HepG2 (cell line): Measurements from ENCODE around the gene TBCD. TPM values are rescaled to one million over a fixed set of nuclear protein-coding genes. Genes with fewer than 3 reads are reported as not detected.

Experiments used
- ARHGAP35 ChIP-seq: sonication (generic); formaldehyde crosslinking; IDR thresholded peaks from 2 replicates; pipeline ENCODE4 v1.9.0; 2022; ENCODE audit warnings: mild to moderate bottlenecking, inconsistent platforms, moderate library complexity, missing genetic modification reagents, borderline replicate concordance
- DMAP1 ChIP-seq: IDR thresholded peaks from 2 replicates; pipeline ENCODE4 v1.6.1; 2016
- EEA1 ChIP-seq: sonication (generic); formaldehyde crosslinking; IDR thresholded peaks from 2 replicates; pipeline ENCODE4 v1.5.1; 2020; ENCODE audit warnings: mild to moderate bottlenecking, missing genetic modification reagents, borderline replicate concordance
- EP300 ChIP-seq, 3 experiments: sonication (generic) in 1 of 3; formaldehyde crosslinking in 1 of 3; IDR thresholded peaks; 2 replicates each; pipeline versions ENCODE4 v1.5.1 to v1.6.1; 2011 to 2020; ENCODE audit warnings: low read depth in 2 of 3, low read length in 2 of 3, borderline replicate concordance in 1 of 3, improper control_type of control experiment in 1 of 3, mild to moderate bottlenecking in 1 of 3, missing genetic modification reagents in 1 of 3, moderate library complexity in 1 of 3
- FOXK1 ChIP-seq: sonication (generic); formaldehyde crosslinking; IDR thresholded peaks from 2 replicates; pipeline ENCODE4 v1.4.0; 2020; ENCODE audit warnings: low read depth, missing genetic modification reagents, borderline replicate concordance
- HMGA1 ChIP-seq: sonication (generic); formaldehyde crosslinking; conservative IDR thresholded peaks from 2 replicates; pipeline ENCODE4 v1.4.0; 2020; ENCODE audit warnings: missing genetic modification reagents
- MED8 ChIP-seq: sonication (generic); formaldehyde crosslinking; IDR thresholded peaks from 2 replicates; pipeline ENCODE4 v1.8.1; 2023; ENCODE audit warnings: mild to moderate bottlenecking, missing genetic modification reagents; ENCODE audit not compliant: insufficient replicate concordance
- NCOR1 ChIP-seq: fragments of 200-600 bp; sonication (generic); IDR thresholded peaks from 2 replicates; pipeline ENCODE4 v1.7.0; 2017; ENCODE audit warnings: antibody characterized with exemption, low read length, borderline replicate concordance
- RBFOX2 ChIP-seq: fragments of 200-400 bp; formaldehyde crosslinking; IDR thresholded peaks from 2 replicates; pipeline ENCODE4 v1.6.1; 2017; ENCODE audit warnings: low read depth, mild to moderate bottlenecking, low read length
- RFXANK ChIP-seq: IDR thresholded peaks from 2 replicates; pipeline ENCODE4 v1.6.1; 2016
- SP2 ChIP-seq: sonication (generic); formaldehyde crosslinking; IDR thresholded peaks from 2 replicates; pipeline ENCODE4 v1.5.1; 2020; ENCODE audit warnings: mild to moderate bottlenecking, missing genetic modification reagents
- THAP11 ChIP-seq: IDR thresholded peaks from 2 replicates; pipeline ENCODE4 v1.6.1; 2016; ENCODE audit warnings: missing biosample characterization, missing genetic modification reagents
- ZMAT3 ChIP-seq: sonication (generic); formaldehyde crosslinking; conservative IDR thresholded peaks from 2 replicates; pipeline ENCODE4 v1.7.0; 2021; ENCODE audit warnings: missing genetic modification reagents
- ZNF263 ChIP-seq: sonication (generic); formaldehyde crosslinking; IDR thresholded peaks from 2 replicates; pipeline ENCODE4 v1.4.0; 2020; ENCODE audit warnings: missing genetic modification reagents
- ZNF30 ChIP-seq: sonication (generic); formaldehyde crosslinking; IDR thresholded peaks from 2 replicates; pipeline ENCODE4 v1.5.0; 2020; ENCODE audit warnings: mild to moderate bottlenecking, missing genetic modification reagents
- ZNF546 ChIP-seq: sonication (generic); formaldehyde crosslinking; conservative IDR thresholded peaks from 2 replicates; pipeline ENCODE4 v1.8.1; 2023; ENCODE audit warnings: mild to moderate bottlenecking, missing genetic modification reagents
- ZNF556 ChIP-seq: sonication (generic); formaldehyde crosslinking; IDR thresholded peaks from 2 replicates; pipeline ENCODE4 v1.4.0; 2020; ENCODE audit warnings: mild to moderate bottlenecking, missing genetic modification reagents, borderline replicate concordance
- ZNF570 ChIP-seq: sonication (generic); formaldehyde crosslinking; IDR thresholded peaks from 2 replicates; pipeline ENCODE4 v1.4.0; 2020; ENCODE audit warnings: mild to moderate bottlenecking, missing genetic modification reagents, borderline replicate concordance
- ZNF678 ChIP-seq: sonication (generic); formaldehyde crosslinking; IDR thresholded peaks from 2 replicates; pipeline ENCODE4 v1.4.0; 2020; ENCODE audit warnings: mild to moderate bottlenecking, missing genetic modification reagents
- ZNF737 ChIP-seq: sonication (generic); formaldehyde crosslinking; IDR thresholded peaks from 2 replicates; pipeline ENCODE4 v1.5.0; 2020; ENCODE audit warnings: missing genetic modification reagents, mild to moderate bottlenecking, borderline replicate concordance
- polyA plus RNA-seq, 8 experiments: library from polyadenylated mRNA; depleted of rRNA in 3 of 8; stranded (reverse) in 7 of 8; unstranded in 1 of 8; fragments of >200 nt; fragmentation: Illumina TruSeq in 4 of 8; extraction: Trizol in 4 of 8; gene quantifications; 2 replicates each; pipeline versions ENCODE4 v1.2.1 to v1.2.3, GENCODE V29; 2011 to 2016; ENCODE audit warnings: low read depth in 4 of 8, missing spikeins in 1 of 8, mixed read lengths in 1 of 8; ENCODE audit not compliant: insufficient read depth in 1 of 8
- total RNA-seq, 5 experiments: library from RNA; depleted of rRNA; stranded (reverse); fragments of >200 nt; fragmentation: Illumina TruSeq; extraction: Trizol; gene quantifications; 2 replicates each; pipeline ENCODE4 v1.2.3, GENCODE V29; 2016; ENCODE audit warnings: low read depth in 1 of 5
- TF ChIP-seq, protein P1 (sequence below): sonication (generic); formaldehyde crosslinking; IDR thresholded peaks from 2 replicates; pipeline ENCODE4 v1.5.1; 2020; ENCODE audit warnings: missing genetic modification reagents, mild to moderate bottlenecking, borderline replicate concordance
- TF ChIP-seq, protein P2 (sequence below): sonication (generic); formaldehyde crosslinking; IDR thresholded peaks from 2 replicates; pipeline ENCODE4 v1.5.0; 2020; ENCODE audit warnings: mild to moderate bottlenecking, missing genetic modification reagents, moderate library complexity
- TF ChIP-seq, protein P3 (sequence below): sonication (generic); formaldehyde crosslinking; IDR thresholded peaks from 2 replicates; pipeline ENCODE4 v1.4.0; 2020; ENCODE audit warnings: mild to moderate bottlenecking, missing genetic modification reagents
- TF ChIP-seq, protein P4 (sequence below): IDR thresholded peaks from 2 replicates; pipeline ENCODE4 v1.6.1; 2012; ENCODE audit warnings: low read length, improper control_type of control experiment

TBCD gene
- total and polyA plus RNA-seq, 2 of the 13 experiments (the other 11 are each of a cell fraction or from before 2014, with no cell fraction given), result 33.9 to 54.8 TPM

DNA sequence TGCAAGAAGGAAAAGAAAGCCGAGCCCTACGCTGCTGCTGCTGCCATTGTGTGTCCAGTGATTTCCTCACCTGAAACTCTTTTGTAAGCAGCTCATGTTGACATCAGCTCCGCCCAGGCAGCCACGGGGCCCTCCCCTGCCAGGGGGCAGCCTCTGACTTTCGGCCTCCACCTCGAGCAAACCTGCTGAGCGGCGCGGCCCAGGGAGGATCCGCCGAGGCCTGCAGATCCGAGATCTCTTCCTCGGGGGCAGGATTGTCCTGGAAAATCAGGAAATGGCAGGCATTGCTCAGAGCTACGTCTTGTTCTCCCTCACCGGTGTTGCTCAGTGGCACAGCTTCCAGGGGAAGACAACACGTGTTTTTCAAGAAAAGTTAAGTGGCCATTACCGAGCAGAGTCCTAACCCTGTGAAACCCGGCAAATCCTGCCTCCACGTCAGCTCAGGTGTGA lies 123.6 kb downstream of the TBCD start (continued):
- no peak for TF ChIP-seq ZNF30
- no peak for TF ChIP-seq NCOR1
- TF ChIP-seq RFXANK (CRISPR knock-in tag), result no peak
- TF ChIP-seq SP2 (CRISPR knock-in tag), result no peak
- no peak for TF ChIP-seq ZNF737 (CRISPR knock-in tag)
- no peak for TF ChIP-seq ARHGAP35 (CRISPR knock-in tag)
- TF ChIP-seq HMGA1 (CRISPR knock-in tag), result no peak
- peak; percentile 53; the same call in 1 of the 2 replicates for TF ChIP-seq ZNF556
- TF ChIP-seq ZNF570 (CRISPR knock-in tag), result no peak
- TF ChIP-seq FOXK1 (CRISPR knock-in tag), result no peak
- TF ChIP-seq, protein P1, sequence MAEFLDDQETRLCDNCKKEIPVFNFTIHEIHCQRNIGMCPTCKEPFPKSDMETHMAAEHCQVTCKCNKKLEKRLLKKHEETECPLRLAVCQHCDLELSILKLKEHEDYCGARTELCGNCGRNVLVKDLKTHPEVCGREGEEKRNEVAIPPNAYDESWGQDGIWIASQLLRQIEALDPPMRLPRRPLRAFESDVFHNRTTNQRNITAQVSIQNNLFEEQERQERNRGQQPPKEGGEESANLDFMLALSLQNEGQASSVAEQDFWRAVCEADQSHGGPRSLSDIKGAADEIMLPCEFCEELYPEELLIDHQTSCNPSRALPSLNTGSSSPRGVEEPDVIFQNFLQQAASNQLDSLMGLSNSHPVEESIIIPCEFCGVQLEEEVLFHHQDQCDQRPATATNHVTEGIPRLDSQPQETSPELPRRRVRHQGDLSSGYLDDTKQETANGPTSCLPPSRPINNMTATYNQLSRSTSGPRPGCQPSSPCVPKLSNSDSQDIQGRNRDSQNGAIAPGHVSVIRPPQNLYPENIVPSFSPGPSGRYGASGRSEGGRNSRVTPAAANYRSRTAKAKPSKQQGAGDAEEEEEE (CRISPR knock-in tag), result no peak
- no peak for TF ChIP-seq ZNF263 (CRISPR knock-in tag)
- no peak for TF ChIP-seq EEA1 (CRISPR knock-in tag)
- no peak for TF ChIP-seq ZNF678 (CRISPR knock-in tag)
- 0 out of 2 replicates have a peak, but pooled peaks have one; percentile 50 for TF ChIP-seq RBFOX2
- no peak for TF ChIP-seq MED8 (CRISPR knock-in tag)
- TF ChIP-seq, protein P2, sequence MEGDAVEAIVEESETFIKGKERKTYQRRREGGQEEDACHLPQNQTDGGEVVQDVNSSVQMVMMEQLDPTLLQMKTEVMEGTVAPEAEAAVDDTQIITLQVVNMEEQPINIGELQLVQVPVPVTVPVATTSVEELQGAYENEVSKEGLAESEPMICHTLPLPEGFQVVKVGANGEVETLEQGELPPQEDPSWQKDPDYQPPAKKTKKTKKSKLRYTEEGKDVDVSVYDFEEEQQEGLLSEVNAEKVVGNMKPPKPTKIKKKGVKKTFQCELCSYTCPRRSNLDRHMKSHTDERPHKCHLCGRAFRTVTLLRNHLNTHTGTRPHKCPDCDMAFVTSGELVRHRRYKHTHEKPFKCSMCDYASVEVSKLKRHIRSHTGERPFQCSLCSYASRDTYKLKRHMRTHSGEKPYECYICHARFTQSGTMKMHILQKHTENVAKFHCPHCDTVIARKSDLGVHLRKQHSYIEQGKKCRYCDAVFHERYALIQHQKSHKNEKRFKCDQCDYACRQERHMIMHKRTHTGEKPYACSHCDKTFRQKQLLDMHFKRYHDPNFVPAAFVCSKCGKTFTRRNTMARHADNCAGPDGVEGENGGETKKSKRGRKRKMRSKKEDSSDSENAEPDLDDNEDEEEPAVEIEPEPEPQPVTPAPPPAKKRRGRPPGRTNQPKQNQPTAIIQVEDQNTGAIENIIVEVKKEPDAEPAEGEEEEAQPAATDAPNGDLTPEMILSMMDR (CRISPR knock-in tag), result peak; percentile 40
- TF ChIP-seq ZMAT3 (CRISPR knock-in tag), result no peak
- no peak for TF ChIP-seq ZNF546
- no peak for TF ChIP-seq EP300 (IDR thresholded peaks at IDR 0.05; ENCODE audit: low read depth in 2 of 2, low read length in 2 of 2)
- TF ChIP-seq EP300 (CRISPR knock-in tag; IDR thresholded peaks at IDR 0.05; ENCODE audit: borderline replicate concordance), result no peak; the same call in 1 of the 2 replicates
- peak; percentile 36; the same call in 1 of the 2 replicates for TF ChIP-seq DMAP1 (CRISPR knock-in tag)
- TF ChIP-seq, protein P3, sequence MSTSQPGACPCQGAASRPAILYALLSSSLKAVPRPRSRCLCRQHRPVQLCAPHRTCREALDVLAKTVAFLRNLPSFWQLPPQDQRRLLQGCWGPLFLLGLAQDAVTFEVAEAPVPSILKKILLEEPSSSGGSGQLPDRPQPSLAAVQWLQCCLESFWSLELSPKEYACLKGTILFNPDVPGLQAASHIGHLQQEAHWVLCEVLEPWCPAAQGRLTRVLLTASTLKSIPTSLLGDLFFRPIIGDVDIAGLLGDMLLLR (CRISPR knock-in tag), result no peak
- TF ChIP-seq, protein P4, sequence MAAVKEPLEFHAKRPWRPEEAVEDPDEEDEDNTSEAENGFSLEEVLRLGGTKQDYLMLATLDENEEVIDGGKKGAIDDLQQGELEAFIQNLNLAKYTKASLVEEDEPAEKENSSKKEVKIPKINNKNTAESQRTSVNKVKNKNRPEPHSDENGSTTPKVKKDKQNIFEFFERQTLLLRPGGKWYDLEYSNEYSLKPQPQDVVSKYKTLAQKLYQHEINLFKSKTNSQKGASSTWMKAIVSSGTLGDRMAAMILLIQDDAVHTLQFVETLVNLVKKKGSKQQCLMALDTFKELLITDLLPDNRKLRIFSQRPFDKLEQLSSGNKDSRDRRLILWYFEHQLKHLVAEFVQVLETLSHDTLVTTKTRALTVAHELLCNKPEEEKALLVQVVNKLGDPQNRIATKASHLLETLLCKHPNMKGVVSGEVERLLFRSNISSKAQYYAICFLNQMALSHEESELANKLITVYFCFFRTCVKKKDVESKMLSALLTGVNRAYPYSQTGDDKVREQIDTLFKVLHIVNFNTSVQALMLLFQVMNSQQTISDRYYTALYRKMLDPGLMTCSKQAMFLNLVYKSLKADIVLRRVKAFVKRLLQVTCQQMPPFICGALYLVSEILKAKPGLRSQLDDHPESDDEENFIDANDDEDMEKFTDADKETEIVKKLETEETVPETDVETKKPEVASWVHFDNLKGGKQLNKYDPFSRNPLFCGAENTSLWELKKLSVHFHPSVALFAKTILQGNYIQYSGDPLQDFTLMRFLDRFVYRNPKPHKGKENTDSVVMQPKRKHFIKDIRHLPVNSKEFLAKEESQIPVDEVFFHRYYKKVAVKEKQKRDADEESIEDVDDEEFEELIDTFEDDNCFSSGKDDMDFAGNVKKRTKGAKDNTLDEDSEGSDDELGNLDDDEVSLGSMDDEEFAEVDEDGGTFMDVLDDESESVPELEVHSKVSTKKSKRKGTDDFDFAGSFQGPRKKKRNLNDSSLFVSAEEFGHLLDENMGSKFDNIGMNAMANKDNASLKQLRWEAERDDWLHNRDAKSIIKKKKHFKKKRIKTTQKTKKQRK, result no peak
- 0 out of 2 replicates have a peak, but pooled peaks have one; percentile 22 for TF ChIP-seq THAP11 (CRISPR knock-in tag)
